Rectal smooth muscle tissue (tissue), 1 donor: ENCODE data around the gene TMEM217.
A peak's percentile ranks its signal among the peaks of the same experiment; 100 is the strongest.

Experiments used
- H3K27ac ChIP-seq: one replicate; pipeline ENCODE4 v1.7.0; 2013; ENCODE audit warnings: low read depth, low read length, inconsistent platforms
- H3K27me3 ChIP-seq: one replicate; pipeline ENCODE4 v1.7.0; 2013; ENCODE audit warnings: low read length; ENCODE audit not compliant: control insufficient read depth, insufficient read depth
- H3K36me3 ChIP-seq: one replicate; pipeline ENCODE4 v1.7.0; 2013; ENCODE audit warnings: low read length; ENCODE audit not compliant: control insufficient read depth, insufficient read depth
- H3K4me1 ChIP-seq: one replicate; pipeline ENCODE4 v1.7.0; 2013; ENCODE audit warnings: low read length; ENCODE audit not compliant: control insufficient read depth, insufficient read depth
- H3K4me3 ChIP-seq: one replicate; pipeline ENCODE4 v1.7.0; 2013; ENCODE audit warnings: low read length
- H3K9ac ChIP-seq: one replicate; pipeline ENCODE4 v1.7.0; 2013; ENCODE audit warnings: low read length

TMEM217 gene

DNA sequence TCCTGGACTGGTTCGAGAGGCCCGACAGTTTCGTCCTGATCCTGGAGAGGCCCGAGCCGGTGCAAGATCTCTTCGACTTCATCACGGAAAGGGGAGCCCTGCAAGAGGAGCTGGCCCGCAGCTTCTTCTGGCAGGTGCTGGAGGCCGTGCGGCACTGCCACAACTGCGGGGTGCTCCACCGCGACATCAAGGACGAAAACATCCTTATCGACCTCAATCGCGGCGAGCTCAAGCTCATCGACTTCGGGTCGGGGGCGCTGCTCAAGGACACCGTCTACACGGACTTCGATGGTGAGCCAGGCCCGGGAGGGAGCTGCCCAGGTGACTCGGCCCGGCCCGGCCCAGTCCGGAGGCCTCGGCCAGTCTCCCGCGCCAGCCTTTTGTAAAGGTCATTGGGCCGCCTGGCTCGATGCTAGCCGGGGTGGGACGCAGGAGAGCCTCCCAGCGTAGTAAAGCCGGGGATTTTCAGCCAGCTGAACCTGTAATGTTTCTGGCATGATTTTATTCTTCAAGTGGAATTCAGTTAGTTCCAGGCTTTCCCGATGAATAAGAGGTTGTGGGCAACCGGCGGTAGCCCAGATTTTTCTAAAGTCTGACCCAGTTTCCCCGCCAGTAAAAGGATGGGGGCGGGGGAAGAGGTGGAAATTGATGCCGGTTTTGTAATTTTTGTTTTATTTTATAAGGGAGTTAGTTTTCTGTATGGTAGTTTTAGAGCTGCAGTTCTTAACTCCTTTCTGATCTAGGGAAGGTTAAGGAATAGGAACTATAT is 86.6 kb downstream of the TMEM217 start:
- peak overlapping the region; percentile 98 for H3K4me3 ChIP-seq
- peak overlapping the region; percentile 99 for H3K27ac ChIP-seq
- no peaks in the 10 kb centered on the region for H3K27me3 ChIP-seq
- H3K36me3 ChIP-seq: peaks cover 24% of the 10 kb centered on the region
- peak overlapping the region; percentile 88 for H3K9ac ChIP-seq
- peaks cover 13% of the 10 kb centered on the region for H3K4me1 ChIP-seq

DNA sequence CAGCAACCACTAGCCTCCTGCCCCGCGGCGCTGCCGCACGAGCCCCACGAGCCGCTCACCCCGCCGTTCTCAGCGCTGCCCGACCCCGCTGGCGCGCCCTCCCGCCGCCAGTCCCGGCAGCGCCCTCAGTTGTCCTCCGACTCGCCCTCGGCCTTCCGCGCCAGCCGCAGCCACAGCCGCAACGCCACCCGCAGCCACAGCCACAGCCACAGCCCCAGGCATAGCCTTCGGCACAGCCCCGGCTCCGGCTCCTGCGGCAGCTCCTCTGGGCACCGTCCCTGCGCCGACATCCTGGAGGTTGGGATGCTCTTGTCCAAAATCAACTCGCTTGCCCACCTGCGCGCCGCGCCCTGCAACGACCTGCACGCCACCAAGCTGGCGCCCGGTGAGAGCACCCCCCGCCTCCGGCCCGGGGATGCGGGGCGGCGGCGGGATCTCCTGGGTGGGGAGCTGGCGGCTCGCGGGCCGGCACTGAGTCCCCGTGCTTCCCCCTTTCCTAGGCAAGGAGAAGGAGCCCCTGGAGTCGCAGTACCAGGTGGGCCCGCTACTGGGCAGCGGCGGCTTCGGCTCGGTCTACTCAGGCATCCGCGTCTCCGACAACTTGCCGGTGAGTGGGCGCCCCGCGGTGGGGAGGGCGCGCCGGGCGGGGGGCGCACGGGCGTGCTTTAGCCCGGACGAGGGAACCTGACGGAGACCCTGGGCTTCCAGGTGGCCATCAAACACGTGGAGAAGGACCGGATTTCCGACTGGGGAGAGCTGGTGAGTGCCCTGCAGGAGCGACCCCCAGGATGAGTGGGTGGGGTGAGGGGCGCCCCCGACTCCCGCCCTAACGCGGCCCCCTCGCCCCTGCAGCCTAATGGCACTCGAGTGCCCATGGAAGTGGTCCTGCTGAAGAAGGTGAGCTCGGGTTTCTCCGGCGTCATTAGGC is 87.4 kb downstream of the TMEM217 start:
- Histone ChIP-seq H3K27ac (peak overlapping the region; percentile 99), H3K4me3 (peak overlapping the region; percentile 98), H3K9ac (peak overlapping the region; percentile 88), H3K4me1 (peaks cover 13% of the 10 kb centered on the region), H3K36me3 (peaks cover 22% of the 10 kb centered on the region), H3K27me3 (no peaks in the 10 kb centered on the region)

DNA sequence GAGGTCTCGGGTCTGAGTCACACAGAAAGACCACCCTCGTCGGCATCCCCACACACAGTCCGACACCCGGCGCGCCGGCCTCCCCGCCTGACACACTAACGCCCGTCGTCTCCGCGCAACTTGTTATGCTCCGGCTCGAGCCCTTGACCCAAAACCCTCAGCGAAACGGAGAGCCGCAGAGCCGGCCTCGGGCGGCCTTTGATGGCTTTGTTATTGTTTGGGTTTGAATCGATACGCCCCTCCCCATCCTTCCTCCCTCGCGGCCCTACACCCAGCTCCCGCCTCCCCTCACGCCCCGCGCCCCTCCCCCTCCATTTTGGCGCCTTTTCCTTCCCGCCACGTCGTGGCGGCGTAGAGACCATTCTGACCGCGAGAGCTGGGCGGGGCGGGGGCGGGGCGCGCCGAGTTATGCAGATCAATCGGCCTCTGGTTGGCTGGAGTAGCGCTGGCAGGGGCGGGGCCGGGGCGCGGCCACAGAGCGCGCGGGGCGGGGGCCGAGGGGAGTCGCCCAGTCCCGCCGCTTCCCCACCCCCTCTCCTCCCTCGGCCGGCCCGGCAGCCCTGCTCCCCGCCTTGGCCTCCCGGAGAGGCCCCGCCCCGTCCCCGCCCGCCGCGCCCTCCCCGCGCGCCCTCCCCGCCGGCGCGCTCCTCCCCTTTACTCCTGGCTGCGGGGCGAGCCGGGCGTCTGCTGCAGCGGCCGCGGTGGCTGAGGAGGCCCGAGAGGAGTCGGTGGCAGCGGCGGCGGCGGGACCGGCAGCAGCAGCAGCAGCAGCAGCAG is 88.3 kb downstream of the TMEM217 start, which contains the start of gene PIM1:
TSS of gene PIM1 (plus strand) at position 657 of the 777 bp plus-strand sequence. CDS start 424 bp downstream, outside the sequence.
- Histone ChIP-seq H3K36me3 (peaks cover 19% of the 10 kb centered on the region), H3K27me3 (no peaks in the 10 kb centered on the region), H3K4me3 (peak within 1 kb of the TSS; percentile 98), H3K9ac (peak within 1 kb of the TSS; percentile 88), H3K4me1 (peaks cover 13% of the 10 kb centered on the region), H3K27ac (peak within 1 kb of the TSS; percentile 99)

DNA sequence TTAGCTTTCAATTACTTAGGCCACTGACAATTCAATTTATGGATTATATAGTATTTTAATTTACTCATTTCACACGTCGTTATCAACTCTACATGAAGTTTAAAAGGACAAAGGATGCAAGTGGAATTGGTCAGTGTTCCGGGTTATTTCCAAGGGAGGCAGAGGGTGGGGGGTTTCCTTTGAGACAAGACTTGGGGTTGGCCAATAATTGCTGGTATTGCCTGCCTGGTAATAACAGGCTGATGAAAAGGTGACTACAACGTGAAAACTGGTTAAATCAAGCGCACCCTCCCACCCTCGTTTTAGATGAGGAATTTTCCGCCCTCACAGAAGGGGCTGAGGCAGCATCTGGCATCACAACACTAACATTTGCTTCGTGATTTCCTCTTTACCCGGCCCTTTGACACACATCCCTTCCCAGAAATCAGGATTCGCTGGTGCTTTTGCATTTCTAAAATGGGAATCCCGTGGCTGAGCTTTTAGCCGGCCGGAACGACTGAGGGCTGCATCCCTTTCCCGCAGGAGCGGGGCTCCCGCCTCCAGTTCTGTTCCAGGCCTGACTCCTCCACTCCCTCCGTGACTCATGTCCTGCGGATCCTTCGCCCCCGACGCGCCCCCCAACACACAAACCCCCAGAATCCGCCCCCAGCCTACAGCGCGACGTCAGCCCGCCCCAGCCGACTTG is 89.0 kb downstream of the TMEM217 start:
- Histone ChIP-seq H3K27ac (peak overlapping the region; percentile 99), H3K4me1 (peaks cover 11% of the 10 kb centered on the region), H3K9ac (peak overlapping the region; percentile 51), H3K36me3 (peaks cover 17% of the 10 kb centered on the region), H3K4me3 (peak overlapping the region; percentile 74), H3K27me3 (no peaks in the 10 kb centered on the region)

DNA sequence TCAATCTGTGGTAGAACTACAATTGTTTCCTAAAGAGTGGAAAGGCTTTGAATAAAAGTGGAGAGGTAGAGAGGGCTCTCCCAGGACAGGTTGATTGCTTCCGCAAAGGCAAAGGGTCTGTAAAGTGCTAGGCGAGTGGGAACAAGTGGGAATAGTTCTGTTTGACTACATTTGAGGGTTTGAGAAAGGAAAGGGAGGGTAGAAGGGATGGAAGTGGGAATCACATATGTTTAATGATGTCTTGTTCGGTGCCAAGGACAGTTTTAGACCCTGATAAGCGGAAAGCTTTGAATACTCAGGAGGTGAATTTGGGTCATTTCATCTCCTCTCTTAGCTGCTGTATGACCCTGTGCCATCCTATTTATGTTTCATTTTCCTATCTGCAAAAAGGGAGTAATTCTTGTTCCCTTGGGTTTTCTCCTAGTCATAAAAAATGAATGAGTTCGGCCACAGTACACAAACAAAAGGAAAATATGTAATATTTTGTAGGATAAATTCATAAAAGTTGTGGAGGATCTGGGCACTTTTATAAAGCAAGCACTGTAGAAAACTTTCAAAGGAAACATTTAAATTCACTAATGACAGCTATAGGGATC is 89.7 kb downstream of the TMEM217 start:
- H3K4me3 ChIP-seq: no peak overlapping the region
- H3K27me3 ChIP-seq: no peaks in the 10 kb centered on the region
- peaks cover 10% of the 10 kb centered on the region for H3K36me3 ChIP-seq
- H3K4me1 ChIP-seq: peaks cover 7% of the 10 kb centered on the region
- no peak overlapping the region for H3K9ac ChIP-seq
- peak overlapping the region; percentile 99 for H3K27ac ChIP-seq

DNA sequence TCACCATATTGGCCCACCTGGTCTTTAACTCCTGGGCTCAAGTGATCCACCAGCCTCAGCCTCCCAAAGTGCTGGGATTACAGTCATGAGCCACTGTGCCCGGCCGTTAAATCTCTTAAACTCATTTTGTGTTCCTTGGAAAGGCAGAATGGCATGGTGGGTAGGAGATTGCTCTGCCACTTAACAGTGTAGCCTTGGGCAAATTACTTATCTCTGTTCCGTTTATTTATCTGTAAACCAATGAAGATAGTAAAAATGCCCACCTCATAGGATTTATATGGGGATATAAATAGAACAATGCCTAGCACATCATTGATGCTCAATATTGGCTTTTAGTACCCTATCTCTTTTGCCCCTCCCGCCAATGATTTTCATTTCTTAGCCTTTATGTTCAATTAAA is 95.2 kb downstream of the TMEM217 start:
- Histone ChIP-seq H3K36me3 (no peaks in the 10 kb centered on the region), H3K27me3 (no peaks in the 10 kb centered on the region), H3K9ac (no peak overlapping the region), H3K4me3 (no peak overlapping the region), H3K27ac (no peak overlapping the region), H3K4me1 (peaks cover 7% of the 10 kb centered on the region)
